Heart right ventricle (tissue), 16 donors: ENCODE results near the gene SNRPF. TPM values are rescaled to one million over a fixed set of nuclear protein-coding genes. Genes with fewer than 3 reads are reported as not detected.
A peak's percentile ranks its signal among the peaks of the same experiment; 100 is the strongest.
"Not testable (repeated sequence)": the region's sequence is repeated elsewhere in the genome, so short reads cannot be mapped to it uniquely, and the experiment has no call there.

Experiments
- ATAC-seq, 8 donors: fragments of 200-7000 bp; cut with Tn5 transposase; one replicate each; pipeline ENCODE4 v1.9.1; 2020; ENCODE audit warnings: mild to moderate bottlenecking in 8 of 8, moderate library complexity in 8 of 8, moderate number of reproducible peaks in 1 of 8
- DNase-seq, 2 donors: peaks; one replicate each; pipeline ENCODE4 v3.0.0-alpha.2; 2020
- H3K27ac ChIP-seq, 10 donors: fragments of 200-600 bp; sonication (generic) in 2 of 10; one replicate each; pipeline versions ENCODE4 v1.5.0 to v1.8.0; 2020 to 2022; ENCODE audit warnings: mild to moderate bottlenecking in 3 of 10
- H3K27me3 ChIP-seq, 7 donors: fragments of 200-600 bp; one replicate each; pipeline ENCODE4 v1.8.0; 2021 to 2022; ENCODE audit warnings: mild to moderate bottlenecking in 2 of 7
- H3K36me3 ChIP-seq, 9 donors: fragments of 200-600 bp; sonication (generic) in 1 of 9; one replicate each; pipeline versions ENCODE4 v1.5.0 to v1.8.0; 2020 to 2022; ENCODE audit warnings: mild to moderate bottlenecking in 2 of 9
- H3K4me1 ChIP-seq, 9 donors: fragments of 200-600 bp; sonication (generic) in 1 of 9; one replicate each; pipeline versions ENCODE4 v1.5.0 to v1.8.0; 2020 to 2022; ENCODE audit warnings: mild to moderate bottlenecking in 4 of 9
- H3K4me3 ChIP-seq, 10 donors: fragments of 200-600 bp; sonication (generic) in 2 of 10; one replicate each; pipeline versions ENCODE4 v1.5.0 to v1.8.0; 2020 to 2022; ENCODE audit warnings: mild to moderate bottlenecking in 7 of 10, moderate library complexity in 2 of 10
- H3K9me3 ChIP-seq, 11 donors: fragments of 200-600 bp in 10 of 11; sonication (generic) in 2 of 11; one replicate each; pipeline versions ENCODE4 v1.5.0 to v1.8.0; 2013 to 2022; ENCODE audit warnings: mild to moderate bottlenecking in 2 of 11, control low read depth in 1 of 11, moderate library complexity in 1 of 11
- CTCF ChIP-seq, 9 donors: fragments of 200-600 bp; sonication (generic) in 2 of 9; IDR thresholded peaks; one replicate each; pipeline versions ENCODE4 v1.5.0 to v1.8.0; 2021 to 2022; ENCODE audit warnings: antibody characterized with exemption in 9 of 9, mild to moderate bottlenecking in 5 of 9, moderate library complexity in 1 of 9
- WGBS, 2 donors: extraction: QIAGEN DNeasy Blood & Tissue Kit; methylation state at CpG; one replicate each; pipeline ENCODE4 v1.1.7; 2013; ENCODE audit warnings: inconsistent platforms in 1 of 2; 5-methylcytosine and 5-hydroxymethylcytosine counted together
- intact Hi-C, 10 donors: fragments of 100-400 bp; cut with DNase I; formaldehyde crosslinking; loops; one replicate each; pipeline versions ENCODE4 v1.11.1 to v1.14.2; 2022
- polyA plus RNA-seq, 2 donors: library from polyadenylated mRNA; stranded (reverse); fragments of 200-250 nt; gene quantifications; one replicate each; pipeline ENCODE4 v1.2.3, GENCODE V29; 2013
- total RNA-seq, 10 donors: library from RNA; stranded (reverse); fragmentation: NEBNext Ultra II Directional in 3 of 10; extraction: Animal tissue kit (Norgen Biotek cat#: 25700) in 3 of 10; gene quantifications; one replicate each; pipeline versions ENCODE4 v1.2.1 to v1.2.4, GENCODE V29; 2021 to 2023
- donor health status: Arrhythmogenic right ventricular cardiomyopathy.
- donor health status: ischemic (EF 13 %, LVEDD 7.1; RV severe dilation, severe dysfunction).
- donor health status: healthy with polysubstance abuse.
- donor health status: DM: no; HTN: yes; CAD: no.
- donor health status: DM: no; HTN: no; CAD: no.
- donor health status: ischemic (EF 25% LVEDD 6.9; RV normal size, moderate dysfunction).
- donor health status: ischemic (EF 25% LVEDD 5.7; RV mildly dilated, moderate dysfunction).
- donor health status: healthy.
- donor health status: DM: yes; HTN: yes; CAD: no.
- donor health status: Ischemic cardiomyopathy.
- donor health status: ischemic (EF 35%, LVEDD 5.7; RV mildly dilated, moderate dysfunction).
- donor health status: nonischemic (EF 11% LVEDD 7.7; RV severe dilation, severe dysfunction).
- donor health status: DM: yes; HTN: yes; CAD: no.
- donor health status: PGD.
- donor health status: ischemic (EF 29% LVEDD 5.4; RV normal size, mild dysfunction).
- donor health status: nonischemic (EF 23%, LVEDD 6.1; RV moderate dilation, normal function).

SNRPF gene
- total and polyA plus RNA-seq, 12 donors = 10.2 to 53.6 (median 13.2) TPM

DNA sequence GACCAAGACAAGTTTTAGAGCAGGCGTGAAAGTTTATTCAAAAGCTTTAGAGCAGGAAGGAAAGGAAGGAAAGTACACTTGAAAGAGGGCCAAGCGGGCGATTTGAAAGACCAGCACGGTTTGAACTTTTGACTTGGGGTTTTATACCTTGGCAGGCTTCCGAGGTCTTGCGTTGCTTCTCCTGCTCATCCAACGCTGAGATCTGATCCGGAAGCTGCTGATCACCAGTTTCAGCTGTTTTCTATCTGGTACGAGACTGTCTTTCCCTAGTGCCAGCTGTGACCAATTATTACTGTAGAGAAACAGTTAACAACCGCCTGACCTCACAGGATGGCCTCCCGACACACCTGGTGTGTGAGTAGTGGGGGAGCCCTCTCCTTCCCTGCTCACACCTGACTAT is 20.6 kb upstream of the SNRPF start:
- Histone ChIP-seq H3K4me1 (peaks cover 0 to 10% (median 0%) of the 10 kb centered on the region in 9 donors), H3K27me3 (no peaks in the 10 kb centered on the region), H3K9me3 (no peaks in the 10 kb centered on the region), H3K27ac (no peak overlapping the region), H3K36me3 (no peaks in the 10 kb centered on the region), H3K4me3 (no peak overlapping the region)
- ATAC-seq (no peak), DNase-seq (no peak)
- TF ChIP-seq CTCF (IDR thresholded peaks at IDR 0.05) = no peak
- intact Hi-C loops = no loop called here
- 38 to 44% methylated on average over 11 of the region's 11 CpGs for WGBS, 2 donors

DNA sequence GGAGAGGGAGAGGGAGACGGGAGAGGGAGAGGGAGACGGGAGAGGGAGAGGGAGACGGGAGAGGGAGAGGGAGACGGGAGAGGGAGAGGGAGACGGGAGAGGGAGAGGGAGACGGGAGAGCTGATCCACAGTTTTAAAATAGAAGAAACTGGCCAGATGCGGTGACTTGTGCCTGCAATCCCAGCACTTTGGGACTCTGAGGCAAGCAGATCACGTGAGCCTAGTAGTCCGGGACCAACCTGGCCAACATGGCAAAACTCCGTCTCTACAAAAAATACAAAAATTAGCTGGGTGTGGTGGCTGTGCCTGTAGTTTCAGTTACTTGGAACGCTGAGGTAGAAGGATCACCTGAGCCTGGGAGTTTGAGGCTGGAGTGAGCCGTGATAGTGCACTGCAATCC is 16.3 kb upstream of the SNRPF start:
- ATAC-seq = peak in 1 of 8 donors; percentile 67
- peaks cover 0 to 11% (median 7%) of the 10 kb centered on the region in 7 donors for H3K27me3 ChIP-seq
- DNase-seq, H3K4me1 ChIP-seq, H3K9me3 ChIP-seq, intact Hi-C loops, H3K27ac ChIP-seq, H3K36me3 ChIP-seq: not testable (repeated sequence)
- WGBS, 2 donors = 59 to 90% methylated on average over 6 of the region's 12 CpGs
- H3K4me3 ChIP-seq = peak overlapping the region in 4 of 10 donors; percentile 12 to 33 (median 23)

GRCh38 chr12:95848575-95849388 is 10.0 kb upstream of the SNRPF start:
- TF ChIP-seq CTCF (IDR thresholded peaks at IDR 0.05) = peak in 5 of 9 donors; percentile 6 to 30 (median 27)
- no peak overlapping the region for H3K4me3 ChIP-seq
- DNase-seq = no peak
- peaks cover 0 to 14% (median 5%) of the 10 kb centered on the region in 7 donors for H3K27me3 ChIP-seq
- intact Hi-C loops = no loop called here
- no peak overlapping the region for H3K27ac ChIP-seq
- no peaks in the 10 kb centered on the region for H3K36me3 ChIP-seq
- no peaks in the 10 kb centered on the region for H3K4me1 ChIP-seq
- WGBS, 2 donors = 53 to 56% methylated on average over 8 of the region's 8 CpGs
- ATAC-seq = no peak
- H3K9me3 ChIP-seq = no peaks in the 10 kb centered on the region

GRCh38 chr12:95851606-95852005 is 7.1 kb upstream of the SNRPF start:
- no peak for TF ChIP-seq CTCF (IDR thresholded peaks at IDR 0.05)
- H3K4me1 ChIP-seq = no peaks in the 10 kb centered on the region
- peaks cover 0 to 22% (median 0%) of the 10 kb centered on the region in 7 donors for H3K27me3 ChIP-seq
- H3K27ac ChIP-seq = no peak overlapping the region
- DNase-seq (no peak), ATAC-seq (no peak)
- intact Hi-C loops = no loop called here
- 83 to 91% methylated on average over 3 of the region's 3 CpGs for WGBS, 2 donors
- no peaks in the 10 kb centered on the region for H3K36me3 ChIP-seq
- no peaks in the 10 kb centered on the region for H3K9me3 ChIP-seq
- H3K4me3 ChIP-seq = no peak overlapping the region

DNA sequence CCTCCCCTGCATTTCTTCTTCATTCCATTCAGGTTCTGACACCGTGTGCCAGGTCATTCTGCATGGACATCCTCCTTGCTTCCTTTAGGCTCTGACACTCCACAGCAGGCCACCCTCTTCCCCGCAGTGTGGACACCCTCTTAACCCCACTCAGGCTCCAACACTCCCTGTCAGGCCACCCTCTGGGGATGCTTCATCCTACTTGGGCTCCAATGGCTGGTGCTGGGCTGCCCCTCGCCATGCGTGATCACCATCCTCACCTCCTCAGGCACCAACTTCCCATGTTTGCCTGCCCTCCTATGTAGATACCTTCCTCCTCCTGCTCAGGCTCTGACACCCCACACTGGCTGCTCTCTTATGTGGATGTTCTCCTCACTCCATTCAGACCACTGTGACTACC is 6.6 kb upstream of the SNRPF start:
- H3K27me3 ChIP-seq = peaks cover 0 to 25% (median 0%) of the 10 kb centered on the region in 7 donors
- 79 to 81% methylated on average over 4 of the region's 4 CpGs for WGBS, 2 donors
- intact Hi-C loops = no loop called here

More for the DNA sequence above, 6.6 kb upstream of the SNRPF start:
- peak in 1 of 8 donors; percentile 59 for ATAC-seq
- no peaks in the 10 kb centered on the region for H3K36me3 ChIP-seq
- TF ChIP-seq CTCF (IDR thresholded peaks at IDR 0.05) = no peak
- H3K4me1 ChIP-seq = no peaks in the 10 kb centered on the region
- no peak for DNase-seq
- no peaks in the 10 kb centered on the region for H3K9me3 ChIP-seq
- H3K27ac ChIP-seq = no peak overlapping the region
- H3K4me3 ChIP-seq = no peak overlapping the region
